Activated naive CD8-positive, alpha-beta T cell treated with anti-CD3 and anti-CD28 coated beads for 36 hours (primary cell): ENCODE measurements around the gene NBR1. TPM values are rescaled to one million over a fixed set of nuclear protein-coding genes. Genes with fewer than 3 reads are reported as not detected.
"Not testable (repeated sequence)": the region's sequence is repeated elsewhere in the genome, so short reads cannot be mapped to it uniquely, and the experiment has no call there.

ENCODE experiments used
- DNase-seq: peaks from one replicate; pipeline ENCODE4 v3.0.0; 2021
- H3K27ac Mint-ChIP-seq: one replicate; pipeline ENCODE4 v1.8.0; 2022; ENCODE audit warnings: mild to moderate bottlenecking, moderate library complexity, mixed read lengths
- H3K27me3 Mint-ChIP-seq: one replicate; pipeline ENCODE4 v1.8.0; 2022; ENCODE audit warnings: mild to moderate bottlenecking, mixed read lengths
- H3K36me3 Mint-ChIP-seq: one replicate; pipeline ENCODE4 v1.8.0; 2021; ENCODE audit warnings: mild to moderate bottlenecking, mixed read lengths
- H3K4me1 Mint-ChIP-seq: one replicate; pipeline ENCODE4 v1.8.0; 2021; ENCODE audit warnings: mixed read lengths
- H3K4me3 Mint-ChIP-seq: one replicate; pipeline ENCODE4 v1.8.0; 2022; ENCODE audit warnings: mild to moderate bottlenecking, moderate library complexity, mixed read lengths
- H3K9me3 Mint-ChIP-seq: one replicate; pipeline ENCODE4 v1.8.0; 2022; ENCODE audit warnings: mixed read lengths
- total RNA-seq, 2 experiments: library from RNA; stranded (reverse); gene quantifications; one replicate each; pipeline ENCODE4 v1.2.3, GENCODE V29; 2021

The NBR1 gene
- total RNA-seq, 2 experiments from 2014 or later = 36.7 to 36.9 TPM

DNA sequence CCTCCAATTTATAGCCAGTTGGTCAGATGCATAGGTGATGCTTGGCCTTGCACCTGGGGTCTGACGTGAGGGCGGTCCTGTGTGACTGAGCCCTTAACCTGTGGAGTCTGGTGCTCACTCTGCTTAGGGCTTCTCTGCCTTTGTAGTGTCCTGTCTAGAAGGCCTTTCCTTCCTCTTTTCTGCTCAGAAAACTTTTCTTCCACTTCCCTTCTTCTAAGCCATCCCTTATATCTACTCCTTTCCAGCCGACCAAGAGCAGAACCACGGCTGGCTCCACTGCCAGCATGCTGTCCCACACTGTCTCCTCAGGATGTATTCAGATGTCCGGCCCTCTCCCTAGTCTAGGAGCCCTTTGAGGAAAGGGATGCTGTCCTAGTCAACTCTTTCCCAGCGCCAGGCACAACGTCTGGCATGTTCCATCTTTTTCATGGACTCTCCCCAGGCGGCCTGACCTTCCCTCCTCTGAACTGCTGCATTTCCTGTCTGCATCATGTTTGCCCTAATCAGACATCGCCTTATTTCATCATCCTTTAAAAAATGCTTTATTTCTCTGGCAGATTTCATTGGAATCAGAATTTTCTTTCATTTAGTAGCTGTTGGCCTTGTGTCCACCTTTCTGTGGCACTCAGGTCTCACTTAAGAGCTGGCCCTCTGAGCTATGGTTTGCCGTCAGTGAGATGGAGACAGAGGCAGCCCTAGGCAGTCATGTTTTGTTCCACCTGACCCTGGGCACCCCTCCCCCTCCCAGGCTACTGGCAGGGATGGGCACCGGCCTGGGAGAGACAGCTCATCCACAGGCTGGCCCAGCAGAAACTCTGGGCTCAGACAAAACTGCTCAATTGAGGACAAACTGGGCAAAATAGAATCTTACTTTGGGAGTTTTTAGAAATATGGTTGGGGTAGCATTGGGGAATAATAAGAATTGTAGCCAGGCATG, 30.4 kb upstream of the NBR1 start:
- Mint-ChIP-seq H3K27me3 (no peaks in the 10 kb centered on the region), H3K4me3 (no peak overlapping the region), H3K4me1 (peaks cover 8% of the 10 kb centered on the region), H3K36me3 (peaks cover 6% of the 10 kb centered on the region), H3K9me3 (no peaks in the 10 kb centered on the region), H3K27ac (no peak overlapping the region)
- DNase-seq = no peak

DNA sequence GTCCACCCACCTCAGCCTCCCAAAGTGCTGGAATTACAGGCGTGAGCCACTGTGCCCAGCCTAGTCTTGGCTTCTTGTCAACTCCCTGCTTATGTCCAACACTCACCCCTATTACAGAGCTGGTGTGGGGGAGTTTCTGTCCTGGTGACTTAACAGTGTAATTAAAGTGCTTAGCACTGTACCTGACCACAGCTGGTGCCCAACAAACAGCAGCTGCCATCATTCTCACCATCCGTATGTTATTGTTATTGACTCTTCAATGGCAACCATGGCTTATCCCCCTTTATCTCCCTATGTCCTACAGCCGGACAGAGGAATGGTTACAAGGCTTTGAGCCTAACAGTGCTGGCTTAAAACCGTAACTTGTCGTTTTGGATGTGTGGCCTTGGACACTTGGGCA, 28.9 kb upstream of the NBR1 start:
- Mint-ChIP-seq H3K9me3 (no peaks in the 10 kb centered on the region), H3K36me3 (peaks cover 1% of the 10 kb centered on the region), H3K4me3 (no peak overlapping the region), H3K27me3 (no peaks in the 10 kb centered on the region), H3K4me1 (no peaks in the 10 kb centered on the region), H3K27ac (no peak overlapping the region)
- no peak for DNase-seq

DNA sequence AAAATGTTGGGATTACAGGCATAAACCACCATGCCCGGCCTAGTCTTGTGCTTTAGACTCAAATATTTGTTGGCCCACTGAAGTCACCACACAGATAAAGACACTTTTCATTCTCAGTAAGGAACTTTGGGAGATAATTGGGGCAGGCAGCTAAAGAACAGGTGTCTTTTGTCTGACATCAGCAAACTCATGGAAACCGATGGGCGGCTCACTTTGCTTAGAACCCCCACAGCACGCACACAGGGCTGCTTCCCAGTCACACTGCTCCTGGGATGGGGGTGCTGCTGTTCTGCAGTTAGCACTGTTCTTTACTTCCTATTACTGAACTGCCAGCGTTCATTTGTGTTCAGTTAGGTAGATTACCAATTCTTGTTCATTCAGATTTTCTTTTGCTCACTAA, 27.8 kb upstream of the NBR1 start:
- no peaks in the 10 kb centered on the region for H3K9me3 Mint-ChIP-seq
- no peak overlapping the region for H3K27ac Mint-ChIP-seq
- H3K4me1 Mint-ChIP-seq = no peaks in the 10 kb centered on the region
- no peaks in the 10 kb centered on the region for H3K27me3 Mint-ChIP-seq
- H3K4me3 Mint-ChIP-seq = no peak overlapping the region
- no peak for DNase-seq
- peaks cover 1% of the 10 kb centered on the region for H3K36me3 Mint-ChIP-seq

DNA sequence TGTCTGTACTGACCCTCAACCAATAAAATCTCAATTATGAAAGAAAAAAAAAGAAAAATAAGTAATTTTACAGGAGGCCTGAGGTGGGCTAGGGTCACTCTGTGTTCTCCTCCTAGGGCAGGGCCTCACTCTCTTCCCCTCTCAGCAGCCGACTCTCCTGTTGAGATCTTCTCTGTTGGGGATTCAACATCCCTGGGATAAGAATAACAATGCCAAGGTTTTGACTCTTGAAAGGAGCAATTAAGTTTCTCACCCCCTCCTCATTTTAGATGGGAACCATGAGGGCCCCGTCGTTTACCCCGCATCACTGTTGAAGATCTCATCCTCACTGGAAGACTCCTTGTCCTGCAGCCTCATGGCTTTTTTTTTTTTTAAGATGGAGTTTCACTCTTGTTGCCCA, 24.4 kb upstream of the NBR1 start:
- Mint-ChIP-seq H3K36me3 (peaks cover 1% of the 10 kb centered on the region), H3K4me3 (no peak overlapping the region), H3K27ac (no peak overlapping the region), H3K4me1 (no peaks in the 10 kb centered on the region), H3K9me3 (no peaks in the 10 kb centered on the region), H3K27me3 (no peaks in the 10 kb centered on the region)
- no peak for DNase-seq

DNA sequence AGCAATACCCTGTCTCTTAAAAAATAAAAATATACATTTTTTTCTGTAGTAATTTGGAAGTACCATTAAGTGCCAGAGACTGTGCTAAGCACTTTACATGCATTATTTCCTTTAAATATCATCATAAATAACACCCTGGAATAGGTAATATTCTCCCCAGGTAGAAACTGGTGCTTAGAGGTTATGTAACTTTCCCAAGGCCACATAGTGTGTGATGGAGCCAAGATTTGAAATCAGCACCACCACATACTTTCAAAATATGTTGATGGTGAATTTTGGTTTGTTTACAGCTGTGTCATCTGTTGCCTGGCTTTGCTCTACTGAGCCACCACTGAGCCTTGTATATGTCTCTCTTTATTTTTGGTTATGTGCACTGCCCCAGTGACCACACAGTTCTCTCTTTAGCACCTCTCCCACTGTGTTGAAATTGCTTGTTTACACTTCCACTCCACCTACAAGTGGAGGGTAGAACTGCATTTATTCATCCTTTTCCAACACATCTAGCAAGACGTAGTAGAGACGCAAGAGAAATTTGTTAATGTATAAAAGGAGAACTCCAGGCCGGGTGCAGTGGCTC, 19.0 kb upstream of the NBR1 start:
- H3K4me1 Mint-ChIP-seq = no peaks in the 10 kb centered on the region
- H3K27me3 Mint-ChIP-seq = no peaks in the 10 kb centered on the region
- H3K4me3 Mint-ChIP-seq = no peak overlapping the region
- H3K36me3 Mint-ChIP-seq = peaks cover 12% of the 10 kb centered on the region
- H3K27ac Mint-ChIP-seq = no peak overlapping the region
- H3K9me3 Mint-ChIP-seq = peaks cover 4% of the 10 kb centered on the region
- DNase-seq = no peak

DNA sequence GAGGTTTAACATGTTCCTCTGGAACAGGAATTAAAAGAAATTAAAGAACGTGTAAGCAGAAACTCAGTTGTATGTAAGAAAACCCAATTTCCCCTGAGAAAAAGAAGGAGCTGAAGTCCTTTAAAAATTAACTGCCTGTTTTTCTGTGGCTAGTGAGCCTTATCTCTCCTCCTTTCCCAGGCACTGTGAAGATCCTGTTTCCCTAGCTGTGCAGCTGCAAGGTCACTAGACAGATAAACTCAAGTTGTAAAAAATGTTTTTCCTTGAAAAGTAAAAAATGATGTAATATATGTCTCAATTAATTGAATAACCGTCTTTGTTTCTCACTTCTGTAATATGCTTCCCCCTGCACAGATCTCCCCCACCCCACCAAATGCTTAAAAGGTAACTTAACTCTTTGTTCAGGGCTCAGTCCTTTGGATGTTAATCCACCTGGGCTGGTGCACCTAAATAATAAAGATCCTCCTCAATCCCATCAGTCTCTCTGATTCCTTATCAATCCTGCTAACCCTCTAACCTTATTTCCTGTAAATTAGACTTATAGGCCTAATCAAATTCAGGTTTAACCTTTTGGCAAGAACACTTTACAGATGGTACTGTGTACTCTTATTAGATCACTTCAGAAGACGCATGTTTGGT, 17.7 kb upstream of the NBR1 start:
- H3K36me3 Mint-ChIP-seq = peaks cover 12% of the 10 kb centered on the region
- H3K27me3 Mint-ChIP-seq, H3K9me3 Mint-ChIP-seq, H3K27ac Mint-ChIP-seq, H3K4me3 Mint-ChIP-seq, H3K4me1 Mint-ChIP-seq, DNase-seq: not testable (repeated sequence)

DNA sequence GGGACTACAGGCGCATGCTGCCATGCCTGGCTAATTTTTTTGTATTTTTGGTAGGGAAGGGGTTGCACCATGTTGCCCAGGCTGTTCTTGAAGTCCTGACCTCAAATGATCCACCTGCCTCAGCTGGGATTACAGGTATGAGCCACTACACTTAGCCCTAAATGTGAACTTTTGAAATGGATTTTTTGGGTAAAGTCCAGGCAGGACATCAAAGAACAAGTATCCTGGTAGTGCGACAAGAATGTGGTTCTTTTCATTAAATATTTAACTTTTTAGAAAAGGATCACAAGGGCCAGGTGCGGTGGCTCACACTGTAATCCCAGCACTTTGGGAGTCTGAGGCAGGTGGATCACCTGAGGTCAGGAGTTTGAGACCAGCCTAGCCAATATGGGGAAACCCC, 15.3 kb upstream of the NBR1 start:
- Mint-ChIP-seq H3K36me3 (peaks cover 12% of the 10 kb centered on the region), H3K4me3 (no peak overlapping the region), H3K27ac (no peak overlapping the region), H3K4me1 (no peaks in the 10 kb centered on the region), H3K9me3 (peaks cover 4% of the 10 kb centered on the region), H3K27me3 (no peaks in the 10 kb centered on the region)
- no peak for DNase-seq

DNA sequence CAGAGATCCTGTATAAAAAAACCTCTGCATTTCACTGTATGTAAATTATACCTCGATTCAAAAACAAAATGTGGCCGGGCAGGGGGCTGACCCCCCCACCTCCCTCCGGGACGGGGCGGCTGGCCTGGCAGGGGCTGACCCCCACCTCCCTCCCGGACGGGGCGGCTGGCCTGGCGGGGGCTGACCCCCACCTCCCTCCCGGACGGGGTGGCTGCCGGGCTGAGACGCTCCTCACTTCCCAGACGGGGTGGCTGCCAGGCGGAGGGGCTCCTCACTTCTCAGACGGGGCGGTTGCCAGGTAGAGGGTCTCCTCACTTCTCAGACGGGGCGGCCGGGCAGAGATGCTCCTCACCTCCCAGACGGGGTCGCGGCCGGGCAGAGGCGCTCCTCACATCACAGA, 11.8 kb upstream of the NBR1 start:
- not testable (repeated sequence) for H3K27ac Mint-ChIP-seq, H3K36me3 Mint-ChIP-seq, H3K4me3 Mint-ChIP-seq

DNA sequence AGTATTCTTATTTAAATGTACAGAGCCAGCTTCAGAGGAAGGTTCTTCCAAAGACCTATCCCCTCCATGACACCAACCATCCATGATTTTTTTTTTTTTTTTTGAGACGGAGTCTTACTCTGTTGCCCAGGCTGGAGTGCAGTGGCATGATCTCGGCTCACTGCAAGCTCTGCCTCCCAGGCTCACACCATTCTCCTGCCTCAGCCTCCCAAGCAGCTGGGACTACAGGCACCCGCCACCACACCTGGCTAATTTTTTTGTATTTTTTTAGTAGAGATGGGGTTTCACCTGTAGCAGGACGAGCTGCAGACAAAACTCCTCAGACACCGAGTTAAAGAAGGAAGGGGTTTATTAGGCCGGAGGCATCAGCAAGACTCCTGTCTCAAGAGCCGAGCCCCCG, 11.1 kb upstream of the NBR1 start:
- not testable (repeated sequence) for H3K9me3 Mint-ChIP-seq

More for the DNA sequence above, 11.8 kb upstream of the NBR1 start:
- H3K4me1 Mint-ChIP-seq, H3K27me3 Mint-ChIP-seq, DNase-seq, H3K9me3 Mint-ChIP-seq: not testable (repeated sequence)

DNA sequence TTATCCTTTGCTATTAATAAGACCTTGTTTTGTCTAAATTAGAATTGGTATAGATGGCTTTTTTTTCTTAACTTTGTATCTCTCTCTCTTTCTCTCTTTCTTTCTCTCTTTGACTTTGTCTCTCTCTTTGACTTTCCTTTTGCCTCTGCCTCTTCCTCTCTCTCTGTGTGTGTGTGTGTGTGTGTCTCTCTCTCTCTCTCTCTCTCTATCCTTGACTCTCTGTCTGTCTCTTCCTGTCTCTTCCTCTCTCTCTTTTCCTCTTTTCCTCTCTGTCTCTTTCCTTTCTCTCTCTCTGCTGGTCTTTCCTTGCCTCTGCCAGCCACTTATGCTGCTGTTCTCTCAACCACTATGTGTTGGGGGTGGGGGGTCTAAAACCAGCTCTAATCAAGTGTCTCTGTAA, 5.0 kb upstream of the NBR1 start:
- not testable (repeated sequence) for DNase-seq, H3K27me3 Mint-ChIP-seq, H3K4me1 Mint-ChIP-seq, H3K27ac Mint-ChIP-seq, H3K9me3 Mint-ChIP-seq, H3K4me3 Mint-ChIP-seq, H3K36me3 Mint-ChIP-seq

More for the DNA sequence above, 11.1 kb upstream of the NBR1 start:
- H3K27me3 Mint-ChIP-seq, DNase-seq, H3K4me1 Mint-ChIP-seq, H3K36me3 Mint-ChIP-seq, H3K4me3 Mint-ChIP-seq, H3K27ac Mint-ChIP-seq: not testable (repeated sequence)

DNA sequence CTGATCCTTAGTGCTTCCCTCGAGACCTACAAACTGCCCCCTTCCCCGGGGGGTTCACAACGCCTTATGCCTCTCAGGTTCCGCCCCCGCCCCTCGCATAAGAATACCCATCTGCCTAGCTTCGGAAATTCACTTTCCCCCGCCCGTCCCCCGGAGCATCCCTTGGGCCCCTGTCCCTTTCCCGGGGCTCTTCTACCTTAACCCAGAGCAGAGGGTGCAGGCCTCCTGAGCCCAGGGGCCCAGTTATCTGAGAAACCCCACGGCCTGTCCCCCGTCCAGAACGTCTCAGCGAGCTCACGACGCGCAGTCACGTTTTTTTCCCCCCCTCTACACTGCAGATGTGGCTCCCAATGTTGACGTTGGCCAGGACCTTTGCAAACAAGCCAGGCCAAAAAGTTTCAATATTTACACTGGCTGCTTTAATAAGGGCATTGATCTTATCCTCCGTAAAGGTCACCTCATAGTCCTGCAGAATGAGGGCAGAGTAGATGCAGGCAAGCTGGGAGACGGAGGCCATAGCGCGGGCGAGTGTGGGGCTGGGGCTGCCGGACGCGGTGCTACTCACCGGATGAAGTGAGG, 1.4 kb upstream of the NBR1 start:
- no peaks in the 10 kb centered on the region for H3K9me3 Mint-ChIP-seq
- H3K27me3 Mint-ChIP-seq = no peaks in the 10 kb centered on the region
- H3K36me3 Mint-ChIP-seq = peaks cover 11% of the 10 kb centered on the region
- H3K4me1 Mint-ChIP-seq = peaks cover 17% of the 10 kb centered on the region
- no peak overlapping the region for H3K27ac Mint-ChIP-seq
- DNase-seq = peak; percentile 29
- no peak overlapping the region for H3K4me3 Mint-ChIP-seq

DNA sequence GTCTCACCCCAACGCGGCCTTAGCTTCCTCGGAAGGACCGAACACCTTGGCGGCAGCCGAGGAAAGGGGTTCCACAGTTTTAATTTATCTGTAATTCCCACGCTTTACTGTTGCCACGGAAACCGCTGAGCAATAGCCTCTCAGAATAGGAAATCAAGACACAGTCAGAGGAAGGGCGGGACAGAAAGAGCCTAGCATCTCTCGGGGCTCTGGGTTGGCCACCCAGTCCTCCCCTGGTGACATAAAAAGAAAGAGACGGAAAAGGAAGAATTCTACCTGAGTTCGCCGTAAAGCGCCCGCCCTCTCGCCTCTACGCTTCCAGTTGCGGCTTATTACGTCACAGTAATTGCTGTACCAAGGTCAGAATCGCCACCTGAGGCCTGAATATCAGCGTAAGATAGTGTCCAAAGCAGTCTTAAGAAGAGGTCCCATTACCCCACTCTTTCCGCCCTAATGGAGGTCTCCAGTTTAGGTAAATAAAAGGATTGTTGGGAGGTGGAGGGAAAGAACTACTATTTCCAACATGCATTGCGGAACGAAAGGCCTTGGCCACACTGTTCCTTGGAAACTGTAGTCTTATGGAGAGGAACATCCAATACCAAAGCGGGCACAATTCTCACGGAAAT, 761 bp upstream of the NBR1 start:
- DNase-seq = peak; percentile 86
- no peaks in the 10 kb centered on the region for H3K9me3 Mint-ChIP-seq

DNA sequence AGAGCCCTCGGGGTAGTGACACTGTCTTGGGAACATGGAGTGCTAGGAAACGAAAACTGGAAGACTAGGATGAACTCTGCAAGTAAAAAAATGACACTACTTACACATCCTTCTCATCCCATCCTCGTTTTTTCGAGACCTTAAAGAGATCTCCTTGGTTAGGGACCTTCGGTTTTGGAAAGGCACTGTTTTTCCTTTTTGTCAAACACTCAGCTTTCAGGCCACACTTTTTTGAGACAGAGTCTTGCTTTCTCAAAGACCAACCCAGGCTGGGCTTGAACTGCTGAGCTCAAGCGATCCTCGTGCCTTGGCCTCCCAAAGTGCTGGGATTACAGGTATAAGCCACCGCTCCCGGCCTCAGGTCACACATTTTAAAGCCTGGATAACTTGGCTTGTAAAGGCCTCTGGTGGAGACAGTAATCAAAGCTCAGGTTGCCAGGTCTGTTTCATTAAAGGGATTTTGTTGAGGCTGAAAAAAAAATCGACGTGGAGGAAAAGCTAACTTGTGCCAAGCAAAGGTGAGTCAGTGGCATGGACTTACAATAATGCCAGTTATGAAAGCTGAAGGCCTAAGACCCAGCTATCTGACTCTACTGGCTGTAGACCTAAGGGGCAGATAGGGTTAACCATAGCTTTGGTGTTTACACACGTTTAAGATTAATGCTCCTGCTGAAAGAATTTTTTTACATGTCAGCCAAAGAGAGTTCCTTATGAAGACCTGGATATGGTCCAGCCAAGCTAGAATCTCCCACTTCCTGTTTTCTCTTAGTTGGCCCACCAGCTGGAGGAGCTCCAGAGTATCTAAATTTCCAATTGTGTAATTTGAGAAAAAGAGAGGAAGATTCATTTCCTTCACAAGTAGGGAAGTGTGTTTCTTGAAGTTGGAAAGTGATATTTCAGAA, 823 bp downstream of the NBR1 start:
- Mint-ChIP-seq H3K27ac (no peak overlapping the region), H3K36me3 (peaks cover 17% of the 10 kb centered on the region), H3K4me3 (no peak overlapping the region)

More for the DNA sequence above, 761 bp upstream of the NBR1 start:
- Mint-ChIP-seq H3K36me3 (peaks cover 11% of the 10 kb centered on the region), H3K27ac (no peak overlapping the region), H3K4me3 (no peak overlapping the region), H3K27me3 (no peaks in the 10 kb centered on the region), H3K4me1 (peaks cover 20% of the 10 kb centered on the region)

More for the DNA sequence above, 823 bp downstream of the NBR1 start:
- Mint-ChIP-seq H3K4me1 (peaks cover 36% of the 10 kb centered on the region), H3K27me3 (no peaks in the 10 kb centered on the region), H3K9me3 (no peaks in the 10 kb centered on the region)
- DNase-seq = peak; percentile 8
